Right lobe of liver (tissue), 6 donors: Measurements from ENCODE around the gene TMEM253. TPM values are rescaled to one million over a fixed set of nuclear protein-coding genes. Genes with fewer than 3 reads are reported as not detected.

Experiments used
- ATAC-seq, 4 donors: fragments of 200-7000 bp; cut with Tn5 transposase; one replicate each; pipeline ENCODE4 v1.9.1; 2020; ENCODE audit warnings: mild to moderate bottlenecking in 4 of 4, moderate library complexity in 4 of 4
- DNase-seq, 3 donors: peaks; one replicate each; pipeline ENCODE4 v3.0.0-alpha.2; 2020
- H3K27ac ChIP-seq, 3 donors: fragments of 200-600 bp; one replicate each; pipeline ENCODE4 v1.8.0; 2022
- H3K27me3 ChIP-seq, 2 donors: fragments of 200-600 bp; one replicate each; pipeline ENCODE4 v1.8.0; 2022
- H3K36me3 ChIP-seq, 4 donors: fragments of 200-600 bp; sonication (generic) in 1 of 4; one replicate each; pipeline versions ENCODE4 v1.5.1 to v1.8.0; 2017 to 2022; ENCODE audit warnings: control low read depth in 1 of 4
- H3K4me1 ChIP-seq, 4 donors: fragments of 200-600 bp; sonication (generic) in 1 of 4; one replicate each; pipeline versions ENCODE4 v1.5.1 to v1.8.0; 2017 to 2022; ENCODE audit warnings: control low read depth in 1 of 4
- H3K4me3 ChIP-seq, 3 donors: fragments of 200-600 bp; one replicate each; pipeline ENCODE4 v1.8.0; 2022
- H3K9me3 ChIP-seq, 4 donors: fragments of 200-600 bp; sonication (generic) in 1 of 4; one replicate each; pipeline versions ENCODE4 v1.5.1 to v1.8.0; 2017 to 2022; ENCODE audit warnings: control low read depth in 1 of 4
- POLR2A ChIP-seq: fragments of 450-650 bp; IDR thresholded peaks from one replicate; pipeline ENCODE4 v1.6.1; 2017; ENCODE audit warnings: antibody characterized with exemption, mild to moderate bottlenecking
- WGBS: methylation state at CpG from one replicate; pipeline ENCODE4 v1.1.6; 2018; ENCODE audit warnings: low coverage, low lambda C conversion rate; ENCODE audit not compliant: insufficient coverage; ENCODE audit errors: missing lambda C conversion rate; 5-methylcytosine and 5-hydroxymethylcytosine counted together
- intact Hi-C, 2 donors: fragments of 100-400 bp; cut with DNase I; formaldehyde crosslinking; loops; one replicate each; pipeline versions ENCODE4 v1.11.2 to v1.14.1; 2022
- total RNA-seq, 6 experiments: library from RNA; depleted of rRNA in 2 of 6; stranded (reverse); fragments of >200 nt in 2 of 6; fragmentation: NEBNext Ultra II Directional in 3 of 6; extraction: Animal tissue kit (Norgen Biotek cat#: 25700) in 3 of 6; gene quantifications; one replicate each; pipeline versions ENCODE4 v1.1.0 to v1.2.4, GENCODE V29; 2016 to 2023
- TF ChIP-seq, protein P1 (sequence below), 4 donors: fragments of 200-600 bp in 3 of 4; fragments of 450-650 bp in 1 of 4; IDR thresholded peaks; one replicate each; pipeline versions ENCODE4 v1.5.1 to v1.8.0; 2016 to 2022; ENCODE audit warnings: antibody characterized with exemption in 4 of 4, mild to moderate bottlenecking in 2 of 4
- donor health status: DM: no; HTN: yes; CAD: no.
- donor health status: DM: no; HTN: no; CAD: no.
- donor health status: DM: no; HTN: no; CAD: no.
- donor health status: DM: no; HTN: yes; CAD: no.
- donor health status: DM: no; HTN: yes; CAD: no.

The TMEM253 gene
- total RNA-seq, 6 experiments from 2014 or later = 0.20 to 1.2 (median 0.38) TPM; not detected in 2

DNA sequence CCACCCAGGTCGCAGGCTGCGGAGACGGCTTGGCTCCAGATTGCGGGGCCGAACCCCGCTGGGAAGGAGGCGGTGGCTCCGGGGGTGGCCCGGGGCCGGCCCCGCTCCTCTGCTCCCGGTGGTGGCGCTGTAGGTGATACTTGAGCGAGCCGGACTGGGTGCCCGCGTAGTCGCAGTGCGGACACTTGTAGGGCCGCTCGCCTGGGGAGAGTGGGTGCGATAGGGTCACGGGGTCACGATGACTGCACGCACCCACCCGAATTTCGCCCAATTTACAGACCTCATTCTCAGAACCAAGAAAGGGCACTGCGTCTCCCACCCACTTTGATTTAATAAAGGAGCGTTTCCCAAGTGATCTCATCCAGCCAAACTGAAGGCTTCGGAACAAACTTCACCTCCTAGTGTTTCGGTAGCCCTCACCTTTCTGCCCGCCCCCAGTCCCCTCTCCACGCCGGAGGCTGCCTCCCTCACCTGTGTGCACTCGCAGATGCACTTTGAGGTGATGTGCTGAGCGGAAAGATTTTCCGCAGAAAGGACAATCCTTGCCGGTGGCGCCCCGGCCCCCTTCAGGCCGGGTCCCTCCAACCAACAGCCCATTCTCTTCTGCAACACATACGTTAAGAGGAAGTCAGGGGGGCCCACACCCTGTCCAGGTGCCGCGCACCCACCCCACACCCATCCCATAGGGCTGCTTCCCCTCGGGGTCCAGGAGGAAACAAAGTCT lies 9.8 kb upstream of the TMEM253 start:
- no peak overlapping the region for H3K27ac ChIP-seq
- no peak overlapping the region for H3K4me3 ChIP-seq
- no peaks in the 10 kb centered on the region for H3K27me3 ChIP-seq
- no peaks in the 10 kb centered on the region for H3K9me3 ChIP-seq
- TF ChIP-seq, protein P1, sequence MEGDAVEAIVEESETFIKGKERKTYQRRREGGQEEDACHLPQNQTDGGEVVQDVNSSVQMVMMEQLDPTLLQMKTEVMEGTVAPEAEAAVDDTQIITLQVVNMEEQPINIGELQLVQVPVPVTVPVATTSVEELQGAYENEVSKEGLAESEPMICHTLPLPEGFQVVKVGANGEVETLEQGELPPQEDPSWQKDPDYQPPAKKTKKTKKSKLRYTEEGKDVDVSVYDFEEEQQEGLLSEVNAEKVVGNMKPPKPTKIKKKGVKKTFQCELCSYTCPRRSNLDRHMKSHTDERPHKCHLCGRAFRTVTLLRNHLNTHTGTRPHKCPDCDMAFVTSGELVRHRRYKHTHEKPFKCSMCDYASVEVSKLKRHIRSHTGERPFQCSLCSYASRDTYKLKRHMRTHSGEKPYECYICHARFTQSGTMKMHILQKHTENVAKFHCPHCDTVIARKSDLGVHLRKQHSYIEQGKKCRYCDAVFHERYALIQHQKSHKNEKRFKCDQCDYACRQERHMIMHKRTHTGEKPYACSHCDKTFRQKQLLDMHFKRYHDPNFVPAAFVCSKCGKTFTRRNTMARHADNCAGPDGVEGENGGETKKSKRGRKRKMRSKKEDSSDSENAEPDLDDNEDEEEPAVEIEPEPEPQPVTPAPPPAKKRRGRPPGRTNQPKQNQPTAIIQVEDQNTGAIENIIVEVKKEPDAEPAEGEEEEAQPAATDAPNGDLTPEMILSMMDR (IDR thresholded peaks at IDR 0.05) = no peak
- TF ChIP-seq POLR2A = no peak
- ATAC-seq = no peak
- no peak for DNase-seq
- intact Hi-C loops = loop anchor here (5.0 to 10.0 kb wide), 2 partner anchors 74 to 76 kb away; no protein-coding TSS in a partner anchor
- peaks cover 0 to 19% (median 10%) of the 10 kb centered on the region in 4 donors for H3K36me3 ChIP-seq
- no peaks in the 10 kb centered on the region for H3K4me1 ChIP-seq
- 78% methylated on average over 8 of the region's 45 CpGs for WGBS

DNA sequence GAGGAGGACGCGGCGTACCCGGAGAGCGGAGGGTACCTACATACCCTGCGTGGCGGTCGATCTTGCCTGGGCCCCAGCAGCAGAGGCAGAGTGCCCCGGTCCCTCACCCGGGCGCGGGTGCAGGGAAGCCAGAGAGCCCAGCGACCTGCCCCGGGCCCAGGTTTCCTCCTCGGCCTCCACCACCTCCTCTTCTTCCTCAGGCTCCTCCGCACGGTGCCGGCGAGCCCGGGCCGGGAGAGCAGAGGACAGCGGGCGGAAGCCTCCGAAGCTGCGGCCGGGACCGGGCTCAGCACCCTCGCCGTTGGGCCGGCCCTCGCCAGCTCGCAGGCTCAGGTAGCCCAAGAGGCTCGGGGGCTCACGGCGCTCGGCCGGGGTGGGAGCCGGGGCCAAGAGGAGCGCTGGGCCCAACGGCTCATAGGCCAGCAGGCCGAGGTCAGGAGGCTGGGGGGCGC lies 9.0 kb upstream of the TMEM253 start:
- Histone ChIP-seq H3K9me3 (no peaks in the 10 kb centered on the region), H3K36me3 (peaks cover 0 to 15% (median 8%) of the 10 kb centered on the region in 4 donors), H3K27me3 (no peaks in the 10 kb centered on the region), H3K4me3 (no peak overlapping the region), H3K27ac (no peak overlapping the region), H3K4me1 (no peaks in the 10 kb centered on the region)
- ATAC-seq (peak in 1 of 4 donors; percentile 1), DNase-seq (no peak)
- TF ChIP-seq, protein P1 (IDR thresholded peaks at IDR 0.05) = no peak
- TF ChIP-seq POLR2A = no peak
- intact Hi-C loops = loop anchor here (5.0 to 10.0 kb wide), 2 partner anchors 75 to 77 kb away; no protein-coding TSS in a partner anchor
- WGBS = 92% methylated on average over 9 of the region's 42 CpGs

GRCh38 chr14:21092273-21093011 lies 8.4 kb upstream of the TMEM253 start:
- ATAC-seq (peak; percentile 94 to 98 (median 96)), DNase-seq (peak; percentile 86 to 90 (median 87))
- TF ChIP-seq POLR2A = no peak
- TF ChIP-seq, protein P1 (IDR thresholded peaks at IDR 0.05) = peak; percentile 100
- H3K4me3 ChIP-seq = no peak overlapping the region
- no peak overlapping the region for H3K27ac ChIP-seq
- H3K27me3 ChIP-seq = no peaks in the 10 kb centered on the region
- no peaks in the 10 kb centered on the region for H3K4me1 ChIP-seq
- H3K36me3 ChIP-seq = peaks cover 0 to 10% (median 5%) of the 10 kb centered on the region in 4 donors
- no peaks in the 10 kb centered on the region for H3K9me3 ChIP-seq
- intact Hi-C loops = loop anchor here (5.0 to 10.0 kb wide), 2 partner anchors 75 to 78 kb away; no protein-coding TSS in a partner anchor
- 38% methylated on average over 9 of the region's 59 CpGs for WGBS

DNA sequence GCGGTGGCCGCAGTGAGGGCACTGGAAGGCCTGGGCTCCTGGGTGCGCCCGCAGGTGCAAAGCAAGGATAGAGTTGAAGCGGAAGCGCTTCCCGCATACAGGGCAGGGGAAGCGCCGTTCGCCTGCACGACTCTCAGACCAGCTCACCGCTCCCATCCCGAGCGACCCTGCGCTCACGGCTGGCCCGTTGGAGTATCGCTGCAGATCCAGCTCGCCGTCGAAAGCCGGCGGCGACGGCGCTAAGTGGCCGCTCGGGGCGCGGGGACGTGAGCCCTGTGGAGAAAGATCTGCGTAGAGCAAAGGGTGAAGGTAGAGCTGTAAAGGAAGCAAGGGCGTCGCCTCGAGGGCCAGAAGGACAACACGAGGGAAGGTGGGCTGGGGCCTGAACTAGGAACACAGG lies 7.8 kb upstream of the TMEM253 start:
- TF ChIP-seq, protein P1 (IDR thresholded peaks at IDR 0.05) = no peak
- TF ChIP-seq POLR2A = no peak
- no peaks in the 10 kb centered on the region for H3K9me3 ChIP-seq
- ATAC-seq = no peak
- H3K36me3 ChIP-seq = peaks cover 0 to 10% (median 5%) of the 10 kb centered on the region in 4 donors
- intact Hi-C loops = loop anchor here (5.0 to 10.0 kb wide), 2 partner anchors 76 to 78 kb away; no protein-coding TSS in a partner anchor
- no peaks in the 10 kb centered on the region for H3K27me3 ChIP-seq
- H3K27ac ChIP-seq = no peak overlapping the region
- DNase-seq = peak in 1 of 3 donors; percentile 58
- H3K4me3 ChIP-seq = no peak overlapping the region
- no peaks in the 10 kb centered on the region for H3K4me1 ChIP-seq
- WGBS = 81% methylated on average over 21 of the region's 36 CpGs
